Nucleus accumbens (tissue), 56 donors: ENCODE measurements around the gene SPATS1.

ENCODE experiments used
- DNase-seq, 56 donors: peaks; one replicate each; lab custom pipeline; 2025; lab: John Stamatoyannopoulos, UW

Gene SPATS1

GRCh38 chr6:44342489-44342888 is at the start of gene SPATS1:
SPATS1 (plus strand) TSS chr6:44342650; CDS start chr6:44343096, 446 bp downstream.
- DNase-seq: peak in 7 of 56 donors; percentile 6 to 45 (median 22)

GRCh38 chr6:44292661-44293365 is 49.6 kb upstream of the SPATS1 start:
- no peak for DNase-seq

- no peak for DNase-seq
Measured at GRCh38 chr6:44294832-44295791, 47.3 kb upstream of the SPATS1 start.

GRCh38 chr6:44297063-44298038 is 45.1 kb upstream of the SPATS1 start:
- peak in 39 of 56 donors; percentile 4 to 74 (median 35) for DNase-seq

GRCh38 chr6:44298055-44298803 is 44.2 kb upstream of the SPATS1 start:
- peak in 1 of 56 donors; percentile 5 for DNase-seq

GRCh38 chr6:44298864-44299263 is 43.6 kb upstream of the SPATS1 start:
- DNase-seq: no peak

GRCh38 chr6:44300292-44300823 is 42.1 kb upstream of the SPATS1 start:
- DNase-seq: no peak

- DNase-seq: no peak
Measured at GRCh38 chr6:44301106-44301505, 41.3 kb upstream of the SPATS1 start.

GRCh38 chr6:44301782-44302564 is 40.5 kb upstream of the SPATS1 start:
- no peak for DNase-seq

- no peak for DNase-seq
Measured at GRCh38 chr6:44302856-44303255, 39.6 kb upstream of the SPATS1 start.

GRCh38 chr6:44303842-44304241 is 38.6 kb upstream of the SPATS1 start:
- DNase-seq: no peak

GRCh38 chr6:44304282-44305199 is 37.9 kb upstream of the SPATS1 start:
- DNase-seq: peak in 11 of 56 donors; percentile 3 to 37 (median 11)

- no peak for DNase-seq
Measured at GRCh38 chr6:44305200-44305725, 37.2 kb upstream of the SPATS1 start.

- no peak for DNase-seq
Measured at GRCh38 chr6:44306710-44307109, 35.7 kb upstream of the SPATS1 start.

GRCh38 chr6:44307217-44307616 is 35.2 kb upstream of the SPATS1 start:
- DNase-seq: no peak

- no peak for DNase-seq
Measured at GRCh38 chr6:44309092-44309491, 33.4 kb upstream of the SPATS1 start.

GRCh38 chr6:44309631-44310030 is 32.8 kb upstream of the SPATS1 start:
- no peak for DNase-seq
